Large intestine (tissue), 3 donors: Measurements from ENCODE around the gene KNDC1. TPM values are rescaled to one million over a fixed set of nuclear protein-coding genes. Genes with fewer than 3 reads are reported as not detected.
"Not testable (repeated sequence)": the region's sequence is repeated elsewhere in the genome, so short reads cannot be mapped to it uniquely, and the experiment has no call there.

Experiments used
- DNase-seq, 2 donors: peaks; one replicate each; pipeline versions ENCODE4 v3.0.0 to v3.0.0-alpha.2; 2013
- H3K27ac ChIP-seq: one replicate; pipeline ENCODE4 v1.5.1; 2013; ENCODE audit warnings: low read length
- H3K27me3 ChIP-seq: 2 replicates; pipeline ENCODE4 v1.6.1; 2013; ENCODE audit warnings: low read length; ENCODE audit not compliant: control insufficient read depth, insufficient read depth
- H3K36me3 ChIP-seq: 2 replicates; pipeline ENCODE4 v1.6.1; 2013; ENCODE audit warnings: low read length; ENCODE audit not compliant: control insufficient read depth, insufficient read depth
- H3K4me1 ChIP-seq: one replicate; pipeline ENCODE4 v1.6.1; 2013; ENCODE audit warnings: low read length; ENCODE audit not compliant: control insufficient read depth, insufficient read depth
- H3K4me3 ChIP-seq: one replicate; pipeline ENCODE4 v1.5.1; 2013; ENCODE audit warnings: low read length
- H3K9me3 ChIP-seq: one replicate; pipeline ENCODE4 v1.6.1; 2013; ENCODE audit warnings: mild to moderate bottlenecking, low read depth, low read length, moderate library complexity; ENCODE audit not compliant: control insufficient read depth
- WGBS: methylation state at CpG from one replicate; pipeline ENCODE4 v1.1.5; 2013; ENCODE audit warnings: low lambda C conversion rate; ENCODE audit not compliant: insufficient coverage; 5-methylcytosine and 5-hydroxymethylcytosine counted together
- polyA plus RNA-seq: library from polyadenylated mRNA; unstranded; fragments of 120-200 nt; gene quantifications from one replicate; pipeline ENCODE4 v1.2.1, GENCODE V29; 2013

KNDC1 gene
- polyA plus RNA-seq, 1 donor: 18.8 TPM

DNA sequence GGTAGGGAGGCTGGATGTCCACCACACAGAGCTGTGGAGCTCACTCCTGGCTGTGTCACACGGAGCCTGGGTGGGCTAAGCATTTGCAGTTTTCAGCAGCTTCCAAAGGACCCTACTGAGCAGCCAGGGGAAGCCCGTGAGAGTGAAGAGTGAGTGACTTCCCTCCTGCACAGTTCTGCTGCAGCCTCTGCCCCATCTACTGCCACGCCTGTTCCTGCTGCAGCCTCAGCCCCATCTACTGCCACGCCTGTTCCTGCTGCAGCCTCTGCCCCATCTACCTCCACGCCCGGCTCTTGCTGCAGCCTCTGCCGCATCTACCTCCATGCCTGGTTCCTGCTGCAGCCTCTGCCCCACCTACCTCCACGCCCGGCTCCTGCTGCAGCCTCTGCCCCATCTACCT, 104.4 kb downstream of the KNDC1 start:
- Histone ChIP-seq H3K36me3 (no peaks in the 10 kb centered on the region), H3K27ac (no peak overlapping the region), H3K27me3 (peaks cover 3% of the 10 kb centered on the region), H3K9me3 (no peaks in the 10 kb centered on the region), H3K4me1 (peaks cover 11% of the 10 kb centered on the region), H3K4me3 (no peak overlapping the region)
- DNase-seq: no peak
- WGBS: no CpG with 5 or more reads among the region's 9 CpGs

DNA sequence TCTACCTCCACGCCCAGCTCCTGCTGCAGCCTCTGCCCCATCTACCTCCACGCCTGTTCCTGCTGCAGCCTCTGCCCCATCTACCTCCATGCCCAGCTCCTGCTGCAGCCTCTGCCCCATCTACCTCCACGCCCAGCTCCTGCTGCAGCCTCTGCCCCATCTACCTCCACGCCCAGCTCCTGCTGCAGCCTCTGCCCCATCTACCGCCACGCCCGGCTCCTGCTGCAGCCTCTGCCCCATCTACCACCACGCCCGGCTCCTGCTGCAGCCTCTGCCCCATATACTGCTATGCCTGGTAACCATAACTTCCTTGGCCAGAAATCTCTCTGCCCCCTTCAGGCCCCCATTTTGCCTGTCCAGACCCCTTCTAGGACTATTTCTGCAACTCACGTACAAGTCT, 105.0 kb downstream of the KNDC1 start:
- WGBS: no CpG with 5 or more reads among the region's 10 CpGs
- H3K36me3 ChIP-seq, DNase-seq: not testable (repeated sequence)

DNA sequence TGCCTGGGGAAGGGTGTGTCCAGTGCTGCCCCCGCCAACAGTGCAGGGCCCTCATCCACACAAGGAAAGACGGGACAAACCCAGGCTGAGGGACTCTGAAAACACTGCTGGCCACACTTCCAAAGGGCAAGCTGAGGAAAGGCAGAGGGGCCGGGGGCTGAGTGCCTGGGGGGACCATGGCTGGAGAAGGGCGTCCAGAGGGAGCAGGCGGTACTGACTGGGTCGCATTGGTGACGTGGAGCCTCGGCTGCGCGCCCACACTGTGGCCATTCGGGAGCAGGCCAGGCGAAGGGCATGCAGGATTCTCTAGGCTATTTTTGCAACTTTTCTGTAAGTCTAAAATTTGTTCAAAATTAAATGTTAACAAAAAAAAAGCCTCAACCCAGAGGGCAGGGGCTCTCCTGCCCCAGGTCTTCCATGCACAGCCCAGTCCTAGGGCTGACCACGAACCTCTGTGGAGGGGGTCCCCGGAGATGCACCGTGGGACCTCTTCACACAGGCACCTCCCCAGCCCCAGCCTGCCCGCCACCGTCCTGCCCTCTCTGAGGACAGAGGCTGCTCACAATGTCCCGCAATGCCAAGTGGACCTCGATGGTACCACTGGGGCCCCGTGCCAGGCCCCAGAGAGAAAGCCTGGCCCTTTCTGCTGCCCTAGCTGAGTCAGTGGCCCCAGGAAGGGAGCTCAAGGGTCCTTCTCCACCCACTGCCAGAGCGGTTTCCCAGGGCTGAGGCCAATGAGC, 106.2 kb downstream of the KNDC1 start:
- no CpG with 5 or more reads among the region's 21 CpGs for WGBS
- DNase-seq: no peak
- no peaks in the 10 kb centered on the region for H3K9me3 ChIP-seq
- H3K36me3 ChIP-seq: no peaks in the 10 kb centered on the region
- no peak overlapping the region for H3K27ac ChIP-seq
- no peak overlapping the region for H3K4me3 ChIP-seq
- H3K4me1 ChIP-seq: peaks cover 11% of the 10 kb centered on the region
- H3K27me3 ChIP-seq: peaks cover 3% of the 10 kb centered on the region

More for the DNA sequence above, 105.0 kb downstream of the KNDC1 start:
- H3K9me3 ChIP-seq, H3K4me3 ChIP-seq, H3K27ac ChIP-seq, H3K27me3 ChIP-seq: not testable (repeated sequence)
- H3K4me1 ChIP-seq: peaks cover 11% of the 10 kb centered on the region

DNA sequence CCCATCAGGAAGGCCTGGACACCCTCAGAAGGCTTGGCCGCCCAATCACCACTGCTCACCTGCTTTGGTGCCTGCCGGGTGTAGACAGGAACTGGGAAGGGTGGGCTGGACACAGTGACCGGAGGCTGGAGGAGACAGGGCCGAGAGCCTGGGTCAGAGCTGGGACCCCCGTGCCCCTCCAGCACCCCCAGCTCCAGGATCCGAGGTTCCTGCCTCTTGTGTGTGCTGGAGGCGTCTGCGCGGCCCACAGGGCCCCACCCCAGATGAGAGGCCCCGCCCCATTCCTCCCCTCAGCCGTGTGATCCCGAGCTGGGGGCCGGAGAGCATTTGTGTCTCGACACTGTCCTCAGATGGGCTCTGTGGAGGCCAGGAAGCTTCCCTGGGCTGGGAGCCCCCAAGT, 107.3 kb downstream of the KNDC1 start:
- Histone ChIP-seq H3K9me3 (no peaks in the 10 kb centered on the region), H3K4me1 (peaks cover 8% of the 10 kb centered on the region), H3K4me3 (no peak overlapping the region), H3K36me3 (no peaks in the 10 kb centered on the region), H3K27ac (no peak overlapping the region), H3K27me3 (peaks cover 3% of the 10 kb centered on the region)
- no peak for DNase-seq
- WGBS: no CpG with 5 or more reads among the region's 14 CpGs

DNA sequence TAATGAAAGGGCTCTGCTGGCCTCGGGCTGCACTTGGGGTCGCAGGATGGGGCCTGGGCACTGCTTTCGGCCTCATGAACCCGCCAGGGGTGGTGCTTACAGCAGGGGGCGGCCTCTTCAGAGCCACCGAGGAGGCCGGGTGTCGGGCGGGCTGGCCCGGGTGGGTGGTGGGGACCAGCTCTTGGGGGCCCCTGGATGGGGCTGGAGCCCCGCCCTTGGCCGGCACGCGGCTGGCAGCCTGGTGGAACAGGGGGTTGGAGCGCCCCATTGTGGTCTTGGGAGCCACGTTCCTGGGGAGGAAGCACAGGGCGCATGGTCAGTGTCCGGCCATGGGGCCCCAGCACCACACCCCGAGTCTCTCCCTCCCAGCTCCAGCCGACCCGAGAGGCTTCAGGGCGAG, 107.8 kb downstream of the KNDC1 start:
- H3K4me3 ChIP-seq: no peak overlapping the region
- H3K36me3 ChIP-seq: no peaks in the 10 kb centered on the region
- no peak overlapping the region for H3K27ac ChIP-seq
- peaks cover 3% of the 10 kb centered on the region for H3K4me1 ChIP-seq
- H3K27me3 ChIP-seq: peaks cover 1% of the 10 kb centered on the region
- H3K9me3 ChIP-seq: no peaks in the 10 kb centered on the region
- DNase-seq: no peak
- WGBS: no CpG with 5 or more reads among the region's 22 CpGs

DNA sequence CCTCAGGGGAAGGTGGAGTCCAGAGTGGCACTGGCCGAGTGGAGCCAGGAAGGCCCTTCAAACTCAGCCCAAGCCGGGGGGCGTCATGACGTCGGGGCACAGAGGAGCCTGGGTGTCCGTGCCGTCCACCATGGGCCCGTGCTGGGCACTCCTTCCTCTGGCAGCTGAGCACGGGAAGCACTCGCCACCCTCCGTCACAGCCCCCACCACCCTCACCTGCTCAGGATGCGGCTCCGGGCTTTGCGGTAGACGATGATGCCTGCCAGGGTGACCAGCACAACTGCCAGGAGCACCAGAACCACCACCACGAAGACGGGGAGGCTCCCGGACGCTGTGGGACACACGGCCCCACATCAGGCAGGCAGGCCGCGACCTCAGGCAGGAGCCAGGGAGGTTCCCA, 108.5 kb downstream of the KNDC1 start:
- Histone ChIP-seq H3K4me1 (no peaks in the 10 kb centered on the region), H3K9me3 (no peaks in the 10 kb centered on the region), H3K27me3 (no peaks in the 10 kb centered on the region), H3K27ac (no peak overlapping the region), H3K4me3 (no peak overlapping the region), H3K36me3 (no peaks in the 10 kb centered on the region)
- no CpG with 5 or more reads among the region's 22 CpGs for WGBS
- no peak for DNase-seq

DNA sequence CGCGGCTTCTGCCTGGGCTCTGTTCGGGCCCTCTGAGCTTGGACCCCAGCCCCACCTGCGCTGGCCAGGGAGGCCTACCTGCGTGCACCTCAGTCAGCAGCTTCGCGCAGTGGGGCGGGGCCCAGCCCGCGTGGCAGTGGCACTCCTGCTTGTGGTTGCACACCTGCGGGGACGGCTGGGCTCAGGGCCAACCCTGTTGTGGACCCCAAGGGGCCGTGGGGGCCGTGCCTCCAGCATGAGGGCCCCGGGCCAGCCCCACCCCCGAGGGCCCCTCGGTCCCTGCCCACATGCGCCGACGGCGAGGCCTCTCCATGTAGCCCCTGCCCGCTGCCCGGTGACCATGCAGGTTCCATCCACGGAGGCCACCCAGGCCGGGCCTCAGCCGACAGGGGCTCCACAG, 109.3 kb downstream of the KNDC1 start:
- no CpG with 5 or more reads among the region's 26 CpGs for WGBS
- no peak for DNase-seq
- Histone ChIP-seq H3K9me3 (no peaks in the 10 kb centered on the region), H3K36me3 (no peaks in the 10 kb centered on the region), H3K27ac (no peak overlapping the region), H3K27me3 (no peaks in the 10 kb centered on the region), H3K4me1 (no peaks in the 10 kb centered on the region), H3K4me3 (no peak overlapping the region)

DNA sequence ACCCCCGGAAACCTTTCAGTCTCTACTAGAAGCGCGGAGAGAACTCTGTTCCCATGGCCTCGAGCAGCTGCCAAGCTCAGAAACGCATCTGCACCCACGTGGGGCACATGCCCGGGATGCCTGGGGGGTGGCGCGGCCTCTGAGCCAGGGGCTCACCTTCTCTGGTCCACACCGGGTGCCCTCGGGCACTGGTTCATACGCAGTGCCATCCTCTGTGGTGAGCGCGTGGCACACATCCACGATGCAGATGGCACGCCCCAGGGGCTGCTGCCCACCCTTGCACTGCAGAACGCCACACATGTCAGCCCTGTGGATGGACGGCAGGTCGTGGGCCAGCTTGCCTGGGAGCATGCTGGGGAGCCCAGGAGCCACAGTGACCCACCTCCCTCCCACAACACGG, 110.2 kb downstream of the KNDC1 start:
- no CpG with 5 or more reads among the region's 20 CpGs for WGBS
- DNase-seq: no peak
- H3K9me3 ChIP-seq: no peaks in the 10 kb centered on the region
- H3K27ac ChIP-seq: no peak overlapping the region
- H3K4me3 ChIP-seq: no peak overlapping the region
- peaks cover 8% of the 10 kb centered on the region for H3K27me3 ChIP-seq
- peaks cover 4% of the 10 kb centered on the region for H3K4me1 ChIP-seq
- no peaks in the 10 kb centered on the region for H3K36me3 ChIP-seq

DNA sequence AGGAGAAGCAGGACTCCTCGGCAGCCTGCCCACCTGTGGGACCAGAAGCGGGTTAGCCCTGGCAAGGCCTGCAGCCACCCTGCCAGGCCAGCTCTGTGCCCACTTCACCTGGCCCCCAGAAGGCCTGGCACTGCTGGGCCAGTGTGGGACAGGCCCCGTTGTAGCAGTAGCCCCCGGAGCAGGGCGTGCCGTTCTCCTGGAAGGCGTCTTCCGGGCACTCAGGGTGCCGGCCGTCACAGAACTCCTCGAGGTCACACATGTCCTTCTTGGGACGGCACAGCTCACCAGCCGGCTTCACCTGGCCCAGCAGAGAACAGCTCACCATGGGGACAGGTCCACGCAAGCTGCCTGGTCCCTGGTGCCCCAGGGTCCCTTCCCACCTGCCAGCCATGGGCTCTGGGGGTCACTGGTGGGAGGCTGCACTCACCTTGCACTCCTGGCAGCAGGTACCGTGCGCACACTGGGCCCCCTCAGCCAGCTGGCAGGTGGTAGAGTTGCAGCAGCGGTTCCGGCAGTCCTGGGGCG, 110.8 kb downstream of the KNDC1 start:
- H3K4me1 ChIP-seq: peaks cover 10% of the 10 kb centered on the region
- H3K4me3 ChIP-seq: no peak overlapping the region
- H3K9me3 ChIP-seq: no peaks in the 10 kb centered on the region
- H3K36me3 ChIP-seq: no peaks in the 10 kb centered on the region
- no CpG with 5 or more reads among the region's 19 CpGs for WGBS
- DNase-seq: no peak
- no peak overlapping the region for H3K27ac ChIP-seq
- H3K27me3 ChIP-seq: peaks cover 14% of the 10 kb centered on the region

DNA sequence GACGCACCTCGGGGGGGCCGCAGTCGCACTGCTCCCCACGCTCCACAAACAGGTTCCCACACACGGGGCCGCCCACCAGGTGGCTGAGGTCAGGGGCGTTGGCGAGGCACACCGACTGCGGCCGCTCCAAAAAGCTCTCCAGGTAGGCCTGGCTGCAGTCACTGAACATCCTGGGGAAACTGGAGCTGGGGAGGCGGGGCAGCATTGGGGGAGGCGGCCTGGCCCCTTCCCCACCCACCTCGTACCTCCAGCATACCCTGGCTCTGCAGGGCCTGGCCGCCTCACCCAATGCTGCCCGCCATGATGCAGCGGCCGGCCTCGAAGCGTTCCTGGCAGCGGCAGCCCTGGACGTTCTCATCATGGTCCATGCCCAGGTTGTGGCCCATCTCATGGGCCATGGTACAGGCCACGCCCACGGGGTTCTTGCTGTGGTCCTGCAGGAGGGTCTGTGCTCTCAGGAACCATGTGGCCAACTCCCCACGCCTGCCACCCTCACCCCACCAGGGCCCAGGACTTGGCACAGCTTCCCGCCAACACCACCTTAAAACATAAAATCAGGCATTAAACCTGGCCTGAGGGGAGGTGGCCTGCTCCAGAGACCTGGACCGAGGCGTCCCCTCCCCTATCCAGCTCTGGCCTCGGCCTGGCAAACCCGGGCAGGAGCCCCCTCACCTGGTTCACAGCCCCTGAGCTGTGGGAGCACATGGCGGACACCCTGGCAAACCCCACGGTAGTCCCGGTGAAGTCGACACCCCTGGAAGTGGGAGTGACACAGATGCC, 111.7 kb downstream of the KNDC1 start:
- no peaks in the 10 kb centered on the region for H3K36me3 ChIP-seq

More for the DNA sequence above, 111.7 kb downstream of the KNDC1 start:
- no peak for DNase-seq
- no peak overlapping the region for H3K27ac ChIP-seq
- WGBS: no CpG with 5 or more reads among the region's 35 CpGs
- peaks cover 13% of the 10 kb centered on the region for H3K4me1 ChIP-seq
- H3K9me3 ChIP-seq: no peaks in the 10 kb centered on the region
- H3K4me3 ChIP-seq: no peak overlapping the region
- peaks cover 20% of the 10 kb centered on the region for H3K27me3 ChIP-seq
